HepG2 (cell line): Measurements from ENCODE around the gene SDR42E2. TPM values are rescaled to one million over a fixed set of nuclear protein-coding genes. Genes with fewer than 3 reads are reported as not detected.
A peak's percentile ranks its signal among the peaks of the same experiment; 100 is the strongest.

Experiments used
- CREM ChIP-seq, 2 experiments: sonication (generic) in 1 of 2; formaldehyde crosslinking in 1 of 2; IDR thresholded peaks; 2 replicates each; pipeline versions ENCODE4 v1.4.0 to v1.6.1; 2016 to 2020; ENCODE audit warnings: antibody characterized with exemption in 1 of 2, mild to moderate bottlenecking in 1 of 2, missing genetic modification reagents in 1 of 2
- DNMT1 ChIP-seq: sonication (generic); formaldehyde crosslinking; IDR thresholded peaks from 2 replicates; pipeline ENCODE4 v1.5.1; 2020; ENCODE audit warnings: mild to moderate bottlenecking, missing genetic modification reagents
- FUBP1 ChIP-seq: sonication (generic); formaldehyde crosslinking; IDR thresholded peaks from 2 replicates; pipeline ENCODE4 v1.5.1; 2020; ENCODE audit warnings: missing genetic modification reagents, mild to moderate bottlenecking, borderline replicate concordance
- GFI1 ChIP-seq: sonication (generic); formaldehyde crosslinking; IDR thresholded peaks from 2 replicates; pipeline ENCODE4 v1.5.0; 2020; ENCODE audit warnings: missing genetic modification reagents, mild to moderate bottlenecking, borderline replicate concordance
- KLF13 ChIP-seq: sonication (generic); formaldehyde crosslinking; IDR thresholded peaks from 2 replicates; pipeline ENCODE4 v1.4.0; 2020; ENCODE audit warnings: mild to moderate bottlenecking, missing genetic modification reagents
- MXD4 ChIP-seq: IDR thresholded peaks from 2 replicates; pipeline ENCODE4 v1.6.1; 2016; ENCODE audit warnings: mild to moderate bottlenecking, missing biosample characterization, missing genetic modification reagents
- PREB ChIP-seq: sonication (generic); formaldehyde crosslinking; IDR thresholded peaks from 2 replicates; pipeline ENCODE4 v1.4.0; 2020; ENCODE audit warnings: missing genetic modification reagents
- RBM39 ChIP-seq: fragments of 200-400 bp; formaldehyde crosslinking; IDR thresholded peaks from one replicate; pipeline ENCODE4 v1.6.1; 2018; ENCODE audit warnings: antibody characterized with exemption, mild to moderate bottlenecking, low read depth, low read length; ENCODE audit not compliant: poor library complexity, severe bottlenecking
- SNRNP70 ChIP-seq: fragments of 200-400 bp; formaldehyde crosslinking; IDR thresholded peaks from 2 replicates; pipeline ENCODE4 v1.6.1; 2017; ENCODE audit warnings: mild to moderate bottlenecking, low read depth, low read length, moderate library complexity
- TSC22D2 ChIP-seq: sonication (generic); formaldehyde crosslinking; IDR thresholded peaks from 2 replicates; pipeline ENCODE4 v1.5.1; 2020; ENCODE audit warnings: missing genetic modification reagents, mild to moderate bottlenecking, borderline replicate concordance
- U2AF1 ChIP-seq: fragments of 200-400 bp; formaldehyde crosslinking; optimal IDR thresholded peaks from 2 replicates; pipeline ENCODE3; 2017; ENCODE audit warnings: mild to moderate bottlenecking, low read depth, low read length
- ZFP36L1 ChIP-seq: sonication (generic); formaldehyde crosslinking; IDR thresholded peaks from 2 replicates; pipeline ENCODE4 v1.8.0; 2022; ENCODE audit warnings: mild to moderate bottlenecking, missing genetic modification reagents, moderate library complexity
- ZIK1 ChIP-seq: sonication (generic); formaldehyde crosslinking; IDR thresholded peaks from 2 replicates; pipeline ENCODE4 v1.5.0; 2020; ENCODE audit warnings: mild to moderate bottlenecking, low read depth, missing genetic modification reagents, borderline replicate concordance
- ZKSCAN5 ChIP-seq: sonication (generic); formaldehyde crosslinking; IDR thresholded peaks from 2 replicates; pipeline ENCODE4 v1.5.1; 2020; ENCODE audit warnings: mild to moderate bottlenecking, missing genetic modification reagents
- ZNF343 ChIP-seq: sonication (generic); formaldehyde crosslinking; IDR thresholded peaks from 2 replicates; pipeline ENCODE4 v1.4.0; 2020; ENCODE audit warnings: mild to moderate bottlenecking, missing genetic modification reagents
- ZNF383 ChIP-seq: sonication (generic); formaldehyde crosslinking; IDR thresholded peaks from 2 replicates; pipeline ENCODE4 v1.4.0; 2020; ENCODE audit warnings: missing genetic modification reagents, mild to moderate bottlenecking, borderline replicate concordance
- ZNF432 ChIP-seq: sonication (generic); formaldehyde crosslinking; IDR thresholded peaks from 2 replicates; pipeline ENCODE4 v1.5.0; 2020; ENCODE audit warnings: missing genetic modification reagents, mild to moderate bottlenecking, borderline replicate concordance
- ZNF543 ChIP-seq: sonication (generic); formaldehyde crosslinking; IDR thresholded peaks from 2 replicates; pipeline ENCODE4 v1.4.0; 2020; ENCODE audit warnings: mild to moderate bottlenecking, missing genetic modification reagents
- ZNF547 ChIP-seq: sonication (generic); formaldehyde crosslinking; IDR thresholded peaks from 2 replicates; pipeline ENCODE4 v1.5.1; 2020; ENCODE audit warnings: mild to moderate bottlenecking, missing genetic modification reagents
- ZNF574 ChIP-seq: sonication (generic); formaldehyde crosslinking; IDR thresholded peaks from 2 replicates; pipeline ENCODE4 v1.4.0; 2020; ENCODE audit warnings: missing genetic modification reagents
- polyA plus RNA-seq, 8 experiments: library from polyadenylated mRNA; depleted of rRNA in 3 of 8; stranded (reverse) in 7 of 8; unstranded in 1 of 8; fragments of >200 nt; fragmentation: Illumina TruSeq in 4 of 8; extraction: Trizol in 4 of 8; gene quantifications; 2 replicates each; pipeline versions ENCODE4 v1.2.1 to v1.2.3, GENCODE V29; 2011 to 2016; ENCODE audit warnings: low read depth in 4 of 8, missing spikeins in 1 of 8, mixed read lengths in 1 of 8; ENCODE audit not compliant: insufficient read depth in 1 of 8
- total RNA-seq, 5 experiments: library from RNA; depleted of rRNA; stranded (reverse); fragments of >200 nt; fragmentation: Illumina TruSeq; extraction: Trizol; gene quantifications; 2 replicates each; pipeline ENCODE4 v1.2.3, GENCODE V29; 2016; ENCODE audit warnings: low read depth in 1 of 5
- TF ChIP-seq, protein P1 (sequence below): IDR thresholded peaks from 2 replicates; pipeline ENCODE4 v1.6.1; 2016

Gene SDR42E2
- total and polyA plus RNA-seq, 2 of the 13 experiments (the other 11 are each of a cell fraction or from before 2014, with no cell fraction given): 0.05 to 0.11 TPM

- TF ChIP-seq U2AF1 (no peak), ZFP36L1 (no peak), ZNF543 (CRISPR knock-in tag) (peak; percentile 61; the same call in 1 of the 2 replicates), ZNF383 (CRISPR knock-in tag) (no peak), RBM39 (no peak), MXD4 (CRISPR knock-in tag) (0 out of 2 replicates have a peak, but pooled peaks have one; percentile 63), ZNF547 (CRISPR knock-in tag) (no peak; the same call in 1 of the 2 replicates), SNRNP70 (no peak), ZNF343 (CRISPR knock-in tag) (no peak), GFI1 (no peak), ZIK1 (CRISPR knock-in tag) (peak; percentile 47; the same call in 1 of the 2 replicates), FUBP1 (CRISPR knock-in tag) (no peak), PREB (CRISPR knock-in tag) (no peak), CREM (IDR thresholded peaks at IDR 0.05) (no peak), CREM (CRISPR knock-in tag; IDR thresholded peaks at IDR 0.05) (no peak), KLF13 (CRISPR knock-in tag) (no peak), ZNF574 (CRISPR knock-in tag) (peak; percentile 63), DNMT1 (CRISPR knock-in tag) (peak; percentile 31; the same call in 1 of the 2 replicates), ZKSCAN5 (CRISPR knock-in tag) (no peak), ZNF432 (CRISPR knock-in tag) (no peak), TSC22D2 (CRISPR knock-in tag) (no peak)
- TF ChIP-seq, protein P1, sequence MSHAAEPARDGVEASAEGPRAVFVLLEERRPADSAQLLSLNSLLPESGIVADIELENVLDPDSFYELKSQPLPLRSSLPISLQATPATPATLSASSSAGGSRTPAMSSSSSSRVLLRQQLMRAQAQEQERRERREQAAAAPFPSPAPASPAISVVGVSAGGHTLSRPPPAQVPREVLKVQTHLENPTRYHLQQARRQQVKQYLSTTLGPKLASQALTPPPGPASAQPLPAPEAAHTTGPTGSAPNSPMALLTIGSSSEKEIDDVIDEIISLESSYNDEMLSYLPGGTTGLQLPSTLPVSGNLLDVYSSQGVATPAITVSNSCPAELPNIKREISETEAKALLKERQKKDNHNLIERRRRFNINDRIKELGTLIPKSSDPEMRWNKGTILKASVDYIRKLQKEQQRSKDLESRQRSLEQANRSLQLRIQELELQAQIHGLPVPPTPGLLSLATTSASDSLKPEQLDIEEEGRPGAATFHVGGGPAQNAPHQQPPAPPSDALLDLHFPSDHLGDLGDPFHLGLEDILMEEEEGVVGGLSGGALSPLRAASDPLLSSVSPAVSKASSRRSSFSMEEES (CRISPR knock-in tag): no peak; the same call in 1 of the 2 replicates
These were observed 26.5 kb downstream of the SDR42E2 start (continued) for GRCh38 chr16:22188595-22189442.
